ENCODE measurements around the gene PCDHB9.
"Not testable (repeated sequence)": the region's sequence is repeated elsewhere in the genome, so short reads cannot be mapped to it uniquely, and the experiment has no call there.

Gene PCDHB9

GRCh38 chr5:141184117-141184855 lies 2.7 kb upstream of the PCDHB9 start:
- in situ Hi-C loops (cut with HindIII; ENCODE audit: low sequenced_read_pairs): not testable (repeated sequence)

- in situ Hi-C loops (cut with HindIII; ENCODE audit: low sequenced_read_pairs): not testable (repeated sequence)
These were observed 1.7 kb downstream of the PCDHB9 start for GRCh38 chr5:141188682-141189081.

GRCh38 chr5:141189131-141189530 lies 2.2 kb downstream of the PCDHB9 start:
- in situ Hi-C loops (cut with HindIII; ENCODE audit: low sequenced_read_pairs): not testable (repeated sequence)

GRCh38 chr5:141192110-141192725 lies 5.3 kb downstream of the PCDHB9 start, which contains the start of gene PCDHB10:
PCDHB10 (plus strand) TSS chr5:141192353; CDS start chr5:141192553, 200 bp downstream.
- in situ Hi-C loops (cut with HindIII; ENCODE audit: low sequenced_read_pairs): no loop called here

GRCh38 chr5:141194332-141194731 lies 7.4 kb downstream of the PCDHB9 start:
- in situ Hi-C loops (cut with HindIII; ENCODE audit: low sequenced_read_pairs): not testable (repeated sequence)

- in situ Hi-C loops (cut with HindIII; ENCODE audit: low sequenced_read_pairs): no loop called here
These were observed 9.4 kb downstream of the PCDHB9 start for GRCh38 chr5:141196363-141196762.

GRCh38 chr5:141199359-141200235 lies 12.6 kb downstream of the PCDHB9 start, which contains the start of gene PCDHB11:
PCDHB11 (plus strand) TSS chr5:141199627; CDS start chr5:141199775, 148 bp downstream.
- in situ Hi-C loops (cut with HindIII; ENCODE audit: low sequenced_read_pairs): no loop called here

- in situ Hi-C loops (cut with HindIII; ENCODE audit: low sequenced_read_pairs): not testable (repeated sequence)
These were observed 14.2 kb downstream of the PCDHB9 start for GRCh38 chr5:141201126-141201525.

- in situ Hi-C loops (cut with HindIII; ENCODE audit: low sequenced_read_pairs): not testable (repeated sequence)
These were observed 14.7 kb downstream of the PCDHB9 start for GRCh38 chr5:141201646-141202045.

- in situ Hi-C loops (cut with HindIII; ENCODE audit: low sequenced_read_pairs): no loop called here
These were observed 21.5 kb downstream of the PCDHB9 start, which contains the start of gene PCDHB12 for GRCh38 chr5:141208478-141208877. PCDHB12 (plus strand) TSS chr5:141208719; CDS start chr5:141208908, 189 bp downstream.

- in situ Hi-C loops (cut with HindIII; ENCODE audit: low sequenced_read_pairs): not testable (repeated sequence)
These were observed 23.3 kb downstream of the PCDHB9 start for GRCh38 chr5:141210281-141210680.

GRCh38 chr5:141210849-141211248 lies 23.9 kb downstream of the PCDHB9 start:
- in situ Hi-C loops (cut with HindIII; ENCODE audit: low sequenced_read_pairs): not testable (repeated sequence)

GRCh38 chr5:141213656-141214339 lies 26.8 kb downstream of the PCDHB9 start, which contains the start of gene PCDHB13:
PCDHB13 (plus strand) TSS chr5:141213919; CDS start chr5:141214124, 205 bp downstream.
- in situ Hi-C loops (cut with HindIII; ENCODE audit: low sequenced_read_pairs): not testable (repeated sequence)

- in situ Hi-C loops (cut with HindIII; ENCODE audit: low sequenced_read_pairs): not testable (repeated sequence)
These were observed 27.6 kb downstream of the PCDHB9 start for GRCh38 chr5:141214583-141214982.

- in situ Hi-C loops (cut with HindIII; ENCODE audit: low sequenced_read_pairs): not testable (repeated sequence)
These were observed 28.5 kb downstream of the PCDHB9 start for GRCh38 chr5:141215504-141215903.

- in situ Hi-C loops (cut with HindIII; ENCODE audit: low sequenced_read_pairs): not testable (repeated sequence)
These were observed 29.1 kb downstream of the PCDHB9 start for GRCh38 chr5:141216035-141216434.

GRCh38 chr5:141223112-141223783 lies 36.3 kb downstream of the PCDHB9 start, which contains the start of gene PCDHB14:
PCDHB14 (plus strand) TSS chr5:141223343; CDS start chr5:141223506, 163 bp downstream.
- in situ Hi-C loops (cut with HindIII; ENCODE audit: low sequenced_read_pairs): no loop called here

- in situ Hi-C loops (cut with HindIII; ENCODE audit: low sequenced_read_pairs): not testable (repeated sequence)
These were observed 37.9 kb downstream of the PCDHB9 start for GRCh38 chr5:141224844-141225243.

- in situ Hi-C loops (cut with HindIII; ENCODE audit: low sequenced_read_pairs): not testable (repeated sequence)
These were observed 38.5 kb downstream of the PCDHB9 start for GRCh38 chr5:141225421-141225820.

Data from endothelial cell of hepatic sinusoid (primary cell).